ENCODE measurements around the gene SUFU. TPM values are rescaled to one million over a fixed set of nuclear protein-coding genes. Genes with fewer than 3 reads are reported as not detected.

The SUFU gene
- total and polyA plus RNA-seq, 2 experiments from 2014 or later = 2.8 to 5.6 TPM

DNA sequence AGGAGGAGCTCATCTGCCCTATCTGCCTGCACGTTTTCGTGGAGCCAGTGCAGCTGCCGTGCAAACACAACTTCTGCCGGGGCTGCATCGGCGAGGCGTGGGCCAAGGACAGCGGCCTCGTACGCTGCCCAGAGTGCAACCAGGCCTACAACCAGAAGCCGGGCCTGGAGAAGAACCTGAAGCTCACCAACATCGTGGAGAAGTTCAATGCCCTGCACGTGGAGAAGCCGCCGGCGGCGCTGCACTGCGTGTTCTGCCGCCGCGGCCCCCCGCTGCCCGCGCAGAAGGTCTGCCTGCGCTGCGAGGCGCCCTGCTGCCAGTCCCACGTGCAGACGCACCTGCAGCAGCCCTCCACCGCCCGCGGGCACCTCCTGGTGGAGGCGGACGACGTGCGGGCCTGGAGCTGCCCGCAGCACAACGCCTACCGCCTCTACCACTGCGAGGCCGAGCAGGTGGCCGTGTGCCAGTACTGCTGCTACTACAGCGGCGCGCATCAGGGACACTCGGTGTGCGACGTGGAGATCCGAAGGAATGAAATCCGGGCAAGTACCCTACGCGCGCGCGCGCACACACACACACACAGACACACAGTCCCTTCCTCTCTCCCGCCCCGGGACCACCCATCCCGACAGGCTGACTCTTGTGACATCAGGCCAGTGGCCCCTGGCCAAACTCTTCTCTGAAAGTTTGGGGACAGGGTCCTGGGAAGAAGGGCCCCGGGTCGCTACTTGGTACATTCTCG lies 141.0 kb downstream of the SUFU start (continued):
- TF ChIP-seq POLR2AphosphoS5 (IDR thresholded peaks at IDR 0.05; ENCODE audit: low read depth) = peak; percentile 59
- TF ChIP-seq, protein P1, sequence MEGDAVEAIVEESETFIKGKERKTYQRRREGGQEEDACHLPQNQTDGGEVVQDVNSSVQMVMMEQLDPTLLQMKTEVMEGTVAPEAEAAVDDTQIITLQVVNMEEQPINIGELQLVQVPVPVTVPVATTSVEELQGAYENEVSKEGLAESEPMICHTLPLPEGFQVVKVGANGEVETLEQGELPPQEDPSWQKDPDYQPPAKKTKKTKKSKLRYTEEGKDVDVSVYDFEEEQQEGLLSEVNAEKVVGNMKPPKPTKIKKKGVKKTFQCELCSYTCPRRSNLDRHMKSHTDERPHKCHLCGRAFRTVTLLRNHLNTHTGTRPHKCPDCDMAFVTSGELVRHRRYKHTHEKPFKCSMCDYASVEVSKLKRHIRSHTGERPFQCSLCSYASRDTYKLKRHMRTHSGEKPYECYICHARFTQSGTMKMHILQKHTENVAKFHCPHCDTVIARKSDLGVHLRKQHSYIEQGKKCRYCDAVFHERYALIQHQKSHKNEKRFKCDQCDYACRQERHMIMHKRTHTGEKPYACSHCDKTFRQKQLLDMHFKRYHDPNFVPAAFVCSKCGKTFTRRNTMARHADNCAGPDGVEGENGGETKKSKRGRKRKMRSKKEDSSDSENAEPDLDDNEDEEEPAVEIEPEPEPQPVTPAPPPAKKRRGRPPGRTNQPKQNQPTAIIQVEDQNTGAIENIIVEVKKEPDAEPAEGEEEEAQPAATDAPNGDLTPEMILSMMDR (conservative IDR thresholded peaks at IDR 0.05; ENCODE audit: low read depth in 2 of 2) = peak; percentile 49 to 77
- 0 out of 2 replicates have a peak, but pooled peaks have one; percentile 24 for TF ChIP-seq ZNF114 (CRISPR knock-in tag; IDR thresholded peaks at IDR 0.05)

DNA sequence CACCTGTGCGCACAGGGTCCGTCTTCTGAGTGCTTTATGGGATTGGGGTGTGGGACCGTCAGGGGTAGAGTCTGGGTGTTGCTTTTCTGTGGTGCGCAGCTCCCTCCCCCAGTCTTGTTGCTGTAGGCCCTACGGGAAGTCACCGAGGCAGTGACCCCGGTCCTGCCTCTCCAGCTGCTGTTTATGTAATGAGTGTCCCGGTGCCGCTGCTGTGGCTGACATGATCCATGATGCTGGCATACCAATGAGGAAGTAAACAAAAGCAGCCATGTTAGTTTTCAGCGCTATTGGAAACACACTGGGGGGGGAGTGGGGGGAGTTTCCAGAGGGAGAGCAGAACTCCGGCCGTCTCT lies 141.6 kb downstream of the SUFU start:
- Histone ChIP-seq H3K9me2 (ENCODE audit: insufficient read depth) (no peaks in the 10 kb centered on the region), H3K4me3 (peak overlapping the region; percentile 86), H2AFZ (peak overlapping the region; percentile 47), H3K4me1 (ENCODE audit: insufficient read depth) (peaks cover 28% of the 10 kb centered on the region), H3K4me2 (peak overlapping the region; percentile 95), H3F3A (replicated peaks; ENCODE audit: low read depth) (peaks cover 11% of the 10 kb centered on the region; the same call in 1 of the 2 replicates), H4K20me1 (replicated peaks; ENCODE audit: insufficient read depth) (peaks cover 13% of the 10 kb centered on the region; the same call in 1 of the 2 replicates), H3K36me3 (ENCODE audit: insufficient read depth) (no peaks in the 10 kb centered on the region), H3K79me2 (replicated peaks; ENCODE audit: insufficient read depth) (peaks cover 51% of the 10 kb centered on the region), H3K27ac (ENCODE audit: low read depth) (peak overlapping the region; percentile 69; the same call in 1 of the 2 replicates), H3K27me3 (ENCODE audit: insufficient read depth) (0 out of 2 replicates have a peak, but pooled peaks cover 3% of the 10 kb centered on the region)
- ATAC-seq = peak; percentile 0; the same call in 2 of the 3 replicates
- DNase-seq (ENCODE audit: low spot score) = peak; percentile 63
- H3K27ac Mint-ChIP-seq = no peak overlapping the region; the same call in 1 of the 2 replicates
- H3K9me3 Mint-ChIP-seq = no peaks in the 10 kb centered on the region
- H3K27me3 Mint-ChIP-seq (ENCODE audit: insufficient read depth, low read depth, poor library complexity) = peaks cover 25% of the 10 kb centered on the region
- H3K36me3 Mint-ChIP-seq (ENCODE audit: low read depth) = no peaks in the 10 kb centered on the region; the same call in 2 of the 3 replicates
- H3K4me1 Mint-ChIP-seq = peaks cover 37% of the 10 kb centered on the region
- H3K4me3 Mint-ChIP-seq = peak overlapping the region; percentile 95
- TF ChIP-seq, protein P1 (conservative IDR thresholded peaks at IDR 0.05; ENCODE audit: low read depth in 2 of 2) = no peak
- TF ChIP-seq, protein P2, sequence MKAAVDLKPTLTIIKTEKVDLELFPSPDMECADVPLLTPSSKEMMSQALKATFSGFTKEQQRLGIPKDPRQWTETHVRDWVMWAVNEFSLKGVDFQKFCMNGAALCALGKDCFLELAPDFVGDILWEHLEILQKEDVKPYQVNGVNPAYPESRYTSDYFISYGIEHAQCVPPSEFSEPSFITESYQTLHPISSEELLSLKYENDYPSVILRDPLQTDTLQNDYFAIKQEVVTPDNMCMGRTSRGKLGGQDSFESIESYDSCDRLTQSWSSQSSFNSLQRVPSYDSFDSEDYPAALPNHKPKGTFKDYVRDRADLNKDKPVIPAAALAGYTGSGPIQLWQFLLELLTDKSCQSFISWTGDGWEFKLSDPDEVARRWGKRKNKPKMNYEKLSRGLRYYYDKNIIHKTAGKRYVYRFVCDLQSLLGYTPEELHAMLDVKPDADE (IDR thresholded peaks at IDR 0.05) = no peak; the same call in 1 of the 2 replicates
- no peak for TF ChIP-seq EZH2 (IDR thresholded peaks at IDR 0.05; ENCODE audit: low read depth, unreplicated experiment)
- no peak for TF ChIP-seq NANOG (IDR thresholded peaks at IDR 0.05; ENCODE audit: borderline replicate concordance)
- no peak for TF ChIP-seq EZH2phosphoT487 (IDR thresholded peaks at IDR 0.05; ENCODE audit: unreplicated experiment)
- no peak for TF ChIP-seq CREB1 (CRISPR knock-in tag; IDR thresholded peaks at IDR 0.05; ENCODE audit: low read depth)
- TF ChIP-seq POLR2AphosphoS5 (IDR thresholded peaks at IDR 0.05; ENCODE audit: low read depth) = no peak
- no peak for TF ChIP-seq JUNB (IDR thresholded peaks at IDR 0.05; ENCODE audit: unreplicated experiment)
- TF ChIP-seq, protein P3, sequence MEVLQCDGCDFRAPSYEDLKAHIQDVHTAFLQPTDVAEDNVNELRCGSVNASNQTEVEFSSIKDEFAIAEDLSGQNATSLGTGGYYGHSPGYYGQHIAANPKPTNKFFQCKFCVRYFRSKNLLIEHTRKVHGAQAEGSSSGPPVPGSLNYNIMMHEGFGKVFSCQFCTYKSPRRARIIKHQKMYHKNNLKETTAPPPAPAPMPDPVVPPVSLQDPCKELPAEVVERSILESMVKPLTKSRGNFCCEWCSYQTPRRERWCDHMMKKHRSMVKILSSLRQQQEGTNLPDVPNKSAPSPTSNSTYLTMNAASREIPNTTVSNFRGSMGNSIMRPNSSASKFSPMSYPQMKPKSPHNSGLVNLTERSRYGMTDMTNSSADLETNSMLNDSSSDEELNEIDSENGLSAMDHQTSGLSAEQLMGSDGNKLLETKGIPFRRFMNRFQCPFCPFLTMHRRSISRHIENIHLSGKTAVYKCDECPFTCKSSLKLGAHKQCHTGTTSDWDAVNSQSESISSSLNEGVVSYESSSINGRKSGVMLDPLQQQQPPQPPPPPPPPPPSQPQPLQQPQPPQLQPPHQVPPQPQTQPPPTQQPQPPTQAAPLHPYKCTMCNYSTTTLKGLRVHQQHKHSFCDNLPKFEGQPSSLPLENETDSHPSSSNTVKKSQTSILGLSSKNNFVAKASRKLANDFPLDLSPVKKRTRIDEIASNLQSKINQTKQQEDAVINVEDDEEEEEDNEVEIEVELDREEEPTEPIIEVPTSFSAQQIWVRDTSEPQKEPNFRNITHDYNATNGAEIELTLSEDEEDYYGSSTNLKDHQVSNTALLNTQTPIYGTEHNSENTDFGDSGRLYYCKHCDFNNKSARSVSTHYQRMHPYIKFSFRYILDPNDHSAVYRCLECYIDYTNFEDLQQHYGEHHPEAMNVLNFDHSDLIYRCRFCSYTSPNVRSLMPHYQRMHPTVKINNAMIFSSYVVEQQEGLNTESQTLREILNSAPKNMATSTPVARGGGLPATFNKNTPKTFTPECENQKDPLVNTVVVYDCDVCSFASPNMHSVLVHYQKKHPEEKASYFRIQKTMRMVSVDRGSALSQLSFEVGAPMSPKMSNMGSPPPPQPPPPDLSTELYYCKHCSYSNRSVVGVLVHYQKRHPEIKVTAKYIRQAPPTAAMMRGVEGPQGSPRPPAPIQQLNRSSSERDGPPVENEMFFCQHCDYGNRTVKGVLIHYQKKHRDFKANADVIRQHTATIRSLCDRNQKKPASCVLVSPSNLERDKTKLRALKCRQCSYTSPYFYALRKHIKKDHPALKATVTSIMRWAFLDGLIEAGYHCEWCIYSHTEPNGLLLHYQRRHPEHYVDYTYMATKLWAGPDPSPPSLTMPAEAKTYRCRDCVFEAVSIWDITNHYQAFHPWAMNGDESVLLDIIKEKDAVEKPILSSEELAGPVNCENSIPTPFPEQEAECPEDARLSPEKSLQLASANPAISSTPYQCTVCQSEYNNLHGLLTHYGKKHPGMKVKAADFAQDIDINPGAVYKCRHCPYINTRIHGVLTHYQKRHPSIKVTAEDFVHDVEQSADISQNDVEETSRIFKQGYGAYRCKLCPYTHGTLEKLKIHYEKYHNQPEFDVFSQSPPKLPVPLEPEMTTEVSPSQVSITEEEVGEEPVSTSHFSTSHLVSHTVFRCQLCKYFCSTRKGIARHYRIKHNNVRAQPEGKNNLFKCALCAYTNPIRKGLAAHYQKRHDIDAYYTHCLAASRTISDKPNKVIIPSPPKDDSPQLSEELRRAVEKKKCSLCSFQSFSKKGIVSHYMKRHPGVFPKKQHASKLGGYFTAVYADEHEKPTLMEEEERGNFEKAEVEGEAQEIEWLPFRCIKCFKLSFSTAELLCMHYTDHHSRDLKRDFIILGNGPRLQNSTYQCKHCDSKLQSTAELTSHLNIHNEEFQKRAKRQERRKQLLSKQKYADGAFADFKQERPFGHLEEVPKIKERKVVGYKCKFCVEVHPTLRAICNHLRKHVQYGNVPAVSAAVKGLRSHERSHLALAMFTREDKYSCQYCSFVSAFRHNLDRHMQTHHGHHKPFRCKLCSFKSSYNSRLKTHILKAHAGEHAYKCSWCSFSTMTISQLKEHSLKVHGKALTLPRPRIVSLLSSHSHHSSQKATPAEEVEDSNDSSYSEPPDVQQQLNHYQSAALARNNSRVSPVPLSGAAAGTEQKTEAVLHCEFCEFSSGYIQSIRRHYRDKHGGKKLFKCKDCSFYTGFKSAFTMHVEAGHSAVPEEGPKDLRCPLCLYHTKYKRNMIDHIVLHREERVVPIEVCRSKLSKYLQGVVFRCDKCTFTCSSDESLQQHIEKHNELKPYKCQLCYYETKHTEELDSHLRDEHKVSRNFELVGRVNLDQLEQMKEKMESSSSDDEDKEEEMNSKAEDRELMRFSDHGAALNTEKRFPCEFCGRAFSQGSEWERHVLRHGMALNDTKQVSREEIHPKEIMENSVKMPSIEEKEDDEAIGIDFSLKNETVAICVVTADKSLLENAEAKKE (CRISPR knock-in tag; IDR thresholded peaks at IDR 0.05) = no peak
- TF ChIP-seq ZNF331 (CRISPR knock-in tag; IDR thresholded peaks at IDR 0.05; ENCODE audit: low read depth) = no peak
- no peak for TF ChIP-seq STAT1 (IDR thresholded peaks at IDR 0.05; ENCODE audit: unreplicated experiment)
